Neural progenitor cell (in vitro differentiated cells): ENCODE measurements around the gene IP6K1.

ENCODE experiments used
- CTCF ChIP-seq: fragments of 200-600 bp; sonication (generic); IDR thresholded peaks from 2 replicates; pipeline ENCODE4 v1.5.1; 2017; ENCODE audit warnings: antibody characterized with exemption, mild to moderate bottlenecking
- EZH2 ChIP-seq: fragments of 200-600 bp; sonication (generic); IDR thresholded peaks from 2 replicates; pipeline ENCODE4 v1.6.1; 2017; ENCODE audit warnings: antibody characterized with exemption, mild to moderate bottlenecking, moderate library complexity
- EZH2phosphoT487 ChIP-seq: fragments of 200-600 bp; sonication (generic); IDR thresholded peaks from 2 replicates; pipeline ENCODE4 v1.6.1; 2017; ENCODE audit warnings: antibody characterized with exemption

- TF ChIP-seq CTCF (no peak), EZH2 (no peak), EZH2phosphoT487 (no peak)
Measured at GRCh38 chr3:49720855-49721595, 65.3 kb downstream of the IP6K1 start.
